Immature natural killer cell (primary cell): ENCODE measurements around the gene AQP12B. TPM values are rescaled to one million over a fixed set of nuclear protein-coding genes. Genes with fewer than 3 reads are reported as not detected.
"Not testable (repeated sequence)": the region's sequence is repeated elsewhere in the genome, so short reads cannot be mapped to it uniquely, and the experiment has no call there.

Source experiments
- DNase-seq, 3 donors: peaks; one replicate each; pipeline ENCODE4 v3.0.0; 2022; ENCODE audit warnings: mixed read lengths in 1 of 3
- H3K27ac Mint-ChIP-seq, 6 donors: one replicate each; pipeline ENCODE4 v1.8.0; 2020; ENCODE audit warnings: mixed read lengths in 6 of 6, mild to moderate bottlenecking in 5 of 6, inconsistent platforms in 4 of 6, moderate library complexity in 3 of 6
- H3K27me3 Mint-ChIP-seq, 3 donors: one replicate each; pipeline ENCODE4 v1.8.0; 2020 to 2021; ENCODE audit warnings: low read depth in 3 of 3, mild to moderate bottlenecking in 3 of 3, mixed read lengths in 3 of 3, moderate library complexity in 3 of 3, inconsistent platforms in 1 of 3
- H3K36me3 Mint-ChIP-seq, 3 donors: one replicate each; pipeline ENCODE4 v1.8.0; 2020; ENCODE audit warnings: mixed read lengths in 3 of 3, inconsistent platforms in 2 of 3, mild to moderate bottlenecking in 2 of 3
- H3K4me1 Mint-ChIP-seq, 2 donors: one replicate each; pipeline ENCODE4 v1.8.0; 2020; ENCODE audit warnings: inconsistent platforms in 2 of 2, mild to moderate bottlenecking in 2 of 2, mixed read lengths in 2 of 2, moderate library complexity in 1 of 2
- H3K4me3 Mint-ChIP-seq, 5 donors: one replicate each; pipeline ENCODE4 v1.8.0; 2020; ENCODE audit warnings: mild to moderate bottlenecking in 5 of 5, mixed read lengths in 5 of 5, inconsistent platforms in 3 of 5, moderate library complexity in 3 of 5
- H3K9me3 Mint-ChIP-seq, 6 donors: one replicate each; pipeline ENCODE4 v1.8.0; 2020; ENCODE audit warnings: mild to moderate bottlenecking in 6 of 6, mixed read lengths in 6 of 6, inconsistent platforms in 4 of 6, moderate library complexity in 3 of 6
- polyA plus RNA-seq, 3 donors: library from polyadenylated mRNA; unstranded; fragments of 300-500 nt; fragmentation: Illumina TruSeq; gene quantifications; one replicate each; pipeline ENCODE4 v1.2.3, GENCODE V29; 2021

The AQP12B gene
- polyA plus RNA-seq, 3 donors from 2014 or later: not detected

- H3K9me3 Mint-ChIP-seq, H3K4me1 Mint-ChIP-seq: not testable (repeated sequence)
- DNase-seq: peak in 1 of 3 donors; percentile 67
These were observed 8.1 kb downstream of the AQP12B start for GRCh38 chr2:240674461-240675184.

GRCh38 chr2:240672701-240673190 lies 9.9 kb downstream of the AQP12B start:
- Mint-ChIP-seq H3K27me3 (peaks cover 7 to 10% (median 8%) of the 10 kb centered on the region in 3 donors), H3K9me3 (no peaks in the 10 kb centered on the region), H3K4me1 (peaks cover 0 to 3% of the 10 kb centered on the region in 2 donors), H3K4me3 (no peak overlapping the region), H3K36me3 (no peaks in the 10 kb centered on the region), H3K27ac (no peak overlapping the region)
- peak in 1 of 3 donors; percentile 9 for DNase-seq

More at GRCh38 chr2:240674461-240675184, 8.1 kb downstream of the AQP12B start:
- H3K27me3 Mint-ChIP-seq, H3K36me3 Mint-ChIP-seq: not testable (repeated sequence)
- Mint-ChIP-seq H3K27ac (peak overlapping the region in 1 of 6 donors; percentile 2), H3K4me3 (peak overlapping the region in 4 of 5 donors; percentile 15 to 56 (median 30))

DNA sequence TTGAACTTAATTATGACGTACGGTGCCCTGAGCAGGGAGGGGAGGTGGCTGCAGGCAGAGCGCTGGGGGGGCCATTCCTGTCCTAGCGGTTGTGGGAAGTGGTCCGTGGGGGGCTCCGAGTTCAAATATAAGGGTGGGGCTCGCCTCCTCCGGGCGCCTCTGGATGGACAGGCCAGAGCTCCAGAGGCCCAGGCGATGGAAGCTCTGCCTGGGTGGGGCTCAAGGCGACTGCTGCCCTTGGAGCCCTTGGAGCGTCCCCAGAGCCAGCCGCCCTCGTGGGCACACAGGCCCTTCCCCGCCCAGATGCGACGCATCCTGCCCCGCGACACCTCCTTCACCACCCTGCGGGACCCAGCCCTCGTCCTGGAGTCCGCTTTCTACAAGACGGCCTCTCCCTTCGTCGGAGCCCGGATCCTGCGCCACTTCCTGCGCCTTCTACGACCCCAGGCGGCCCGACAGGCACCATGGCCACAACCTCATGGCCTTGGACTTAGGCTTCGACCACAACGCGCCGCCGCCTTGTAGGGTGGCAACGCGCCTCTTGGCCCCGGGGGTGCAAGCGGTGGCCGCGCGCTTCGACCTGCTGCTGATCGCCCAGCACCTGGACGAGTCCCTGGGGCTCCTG lies 10.5 kb downstream of the AQP12B start:
- Mint-ChIP-seq H3K27me3 (peaks cover 7 to 11% (median 8%) of the 10 kb centered on the region in 3 donors), H3K4me1 (peaks cover 0 to 3% of the 10 kb centered on the region in 2 donors), H3K4me3 (no peak overlapping the region), H3K9me3 (no peaks in the 10 kb centered on the region), H3K36me3 (no peaks in the 10 kb centered on the region), H3K27ac (no peak overlapping the region)
- no peak for DNase-seq

GRCh38 chr2:240670950-240671349 lies 11.7 kb downstream of the AQP12B start:
- Mint-ChIP-seq H3K27me3 (peaks cover 12 to 14% (median 14%) of the 10 kb centered on the region in 3 donors), H3K9me3 (peaks cover 0 to 4% (median 0%) of the 10 kb centered on the region in 6 donors)

GRCh38 chr2:240670402-240670801 lies 12.3 kb downstream of the AQP12B start:
- Mint-ChIP-seq H3K9me3 (peaks cover 0 to 4% (median under 1%) of the 10 kb centered on the region in 6 donors), H3K27ac (peak overlapping the region in 1 of 6 donors; percentile 9), H3K36me3 (no peaks in the 10 kb centered on the region), H3K27me3 (peaks cover 14 to 16% (median 14%) of the 10 kb centered on the region in 3 donors), H3K4me3 (no peak overlapping the region), H3K4me1 (peaks cover 0 to 3% of the 10 kb centered on the region in 2 donors)
- DNase-seq: no peak

More at GRCh38 chr2:240670950-240671349, 11.7 kb downstream of the AQP12B start:
- Mint-ChIP-seq H3K36me3 (no peaks in the 10 kb centered on the region), H3K4me3 (no peak overlapping the region), H3K27ac (peak overlapping the region in 1 of 6 donors; percentile 9), H3K4me1 (peaks cover 0 to 3% of the 10 kb centered on the region in 2 donors)
- DNase-seq: no peak

DNA sequence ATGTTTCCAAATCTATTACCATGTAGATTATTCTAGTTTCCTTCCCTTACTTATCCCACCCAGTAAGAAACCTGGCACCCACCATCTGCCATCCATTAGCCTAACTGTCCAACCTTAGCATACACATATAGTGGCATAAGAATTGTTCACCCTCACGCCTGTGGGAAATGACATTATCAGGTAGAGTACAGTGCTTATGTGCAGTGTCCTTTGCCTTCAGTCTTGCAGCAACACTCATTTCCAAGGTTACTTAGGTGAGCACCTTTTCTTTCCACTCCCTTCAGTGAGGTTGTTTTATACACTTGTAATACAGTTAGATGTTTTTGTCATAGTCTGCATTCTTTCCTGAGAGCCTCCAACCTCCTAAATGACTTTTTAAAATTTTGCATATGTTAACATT lies 18.1 kb downstream of the AQP12B start:
- peaks cover 4 to 8% (median 4%) of the 10 kb centered on the region in 3 donors for H3K36me3 Mint-ChIP-seq
- peaks cover 12 to 16% (median 14%) of the 10 kb centered on the region in 3 donors for H3K27me3 Mint-ChIP-seq
- H3K4me1 Mint-ChIP-seq: no peaks in the 10 kb centered on the region
- peaks cover 6 to 13% (median 9%) of the 10 kb centered on the region in 6 donors for H3K9me3 Mint-ChIP-seq
- no peak overlapping the region for H3K27ac Mint-ChIP-seq
- no peak overlapping the region for H3K4me3 Mint-ChIP-seq
- no peak for DNase-seq

DNA sequence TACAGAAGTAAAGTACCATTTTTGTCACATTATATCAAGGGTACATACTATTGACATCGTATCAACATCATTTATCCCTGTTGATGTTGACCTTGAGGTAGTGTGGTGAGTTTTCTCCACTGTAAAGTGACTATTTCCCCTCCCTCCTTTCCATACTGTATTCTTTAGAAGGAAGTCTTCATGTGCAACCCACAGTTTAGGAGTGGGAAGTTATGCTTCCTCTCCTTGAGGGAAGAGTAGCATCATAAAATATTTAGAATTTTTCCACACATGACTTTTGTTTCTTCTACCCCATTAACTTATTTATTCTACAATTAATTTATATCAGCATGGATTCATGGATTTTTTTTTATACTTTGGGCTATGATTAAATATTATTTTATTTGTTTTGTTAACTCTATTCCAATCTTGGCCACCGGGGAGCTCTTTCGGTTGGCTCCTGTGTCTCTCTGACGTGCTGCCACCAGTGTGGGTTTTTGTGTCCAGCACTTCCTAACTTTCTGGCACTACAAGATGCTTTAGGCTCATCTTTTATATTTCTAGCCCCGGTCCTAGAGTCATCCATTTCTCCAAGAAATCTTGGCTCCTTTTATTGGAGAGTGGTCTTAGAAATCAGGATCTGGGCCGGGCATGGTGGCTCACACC lies 19.0 kb downstream of the AQP12B start:
- peaks cover 6 to 13% (median 9%) of the 10 kb centered on the region in 6 donors for H3K9me3 Mint-ChIP-seq
- no peak overlapping the region for H3K4me3 Mint-ChIP-seq
- DNase-seq: no peak
- H3K27me3 Mint-ChIP-seq: peaks cover 12 to 16% (median 12%) of the 10 kb centered on the region in 3 donors
- peaks cover 4 to 8% (median 4%) of the 10 kb centered on the region in 3 donors for H3K36me3 Mint-ChIP-seq
- no peaks in the 10 kb centered on the region for H3K4me1 Mint-ChIP-seq
- H3K27ac Mint-ChIP-seq: no peak overlapping the region

DNA sequence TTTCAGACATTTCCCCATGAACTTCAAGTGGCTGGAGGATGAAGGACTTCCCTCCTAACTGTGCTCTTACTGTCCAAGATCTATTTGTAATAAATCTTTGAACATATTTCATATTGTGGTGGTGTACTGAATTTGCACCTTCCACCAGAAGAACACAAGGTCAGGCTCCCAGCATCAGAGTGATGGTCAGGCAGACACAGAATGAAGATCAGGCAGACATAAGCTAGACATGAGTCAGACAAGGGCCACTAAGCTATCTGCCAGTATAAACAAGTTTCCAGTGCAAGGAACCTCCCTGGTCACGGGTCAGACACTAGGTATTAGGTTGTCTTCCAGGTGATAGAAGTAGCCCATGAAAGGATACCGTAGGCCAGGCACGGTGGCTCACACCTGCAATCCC lies 20.0 kb downstream of the AQP12B start:
- no peak overlapping the region for H3K27ac Mint-ChIP-seq
- peaks cover 6 to 13% (median 9%) of the 10 kb centered on the region in 6 donors for H3K9me3 Mint-ChIP-seq
- no peak overlapping the region for H3K4me3 Mint-ChIP-seq
- no peaks in the 10 kb centered on the region for H3K4me1 Mint-ChIP-seq
- H3K27me3 Mint-ChIP-seq: peaks cover 8 to 16% (median 12%) of the 10 kb centered on the region in 3 donors
- no peak for DNase-seq
- H3K36me3 Mint-ChIP-seq: peaks cover 4 to 8% (median 4%) of the 10 kb centered on the region in 3 donors

DNA sequence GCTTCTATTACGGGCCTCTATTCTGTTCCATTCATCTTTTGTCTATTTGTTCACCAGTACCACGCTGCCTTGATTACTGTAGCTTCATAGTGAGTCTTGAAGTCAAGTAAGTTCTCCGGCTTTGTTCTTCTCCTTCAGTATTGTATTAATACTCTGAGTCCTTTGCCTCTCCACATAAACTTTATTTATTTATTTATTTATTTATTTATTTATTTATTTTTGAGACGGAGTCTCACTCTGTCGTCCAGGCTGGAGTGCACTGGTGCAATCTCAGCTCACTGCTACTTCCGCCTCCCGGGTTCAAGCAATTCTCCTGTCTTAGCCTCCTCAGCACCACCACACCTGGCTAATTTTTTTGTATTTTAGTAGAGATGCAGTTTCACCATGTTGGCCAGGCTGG lies 22.8 kb downstream of the AQP12B start:
- not testable (repeated sequence) for H3K9me3 Mint-ChIP-seq, DNase-seq, H3K27ac Mint-ChIP-seq, H3K4me3 Mint-ChIP-seq, H3K36me3 Mint-ChIP-seq
- Mint-ChIP-seq H3K27me3 (peaks cover 4 to 12% (median 8%) of the 10 kb centered on the region in 3 donors), H3K4me1 (peaks cover 18 to 19% of the 10 kb centered on the region in 2 donors)

DNA sequence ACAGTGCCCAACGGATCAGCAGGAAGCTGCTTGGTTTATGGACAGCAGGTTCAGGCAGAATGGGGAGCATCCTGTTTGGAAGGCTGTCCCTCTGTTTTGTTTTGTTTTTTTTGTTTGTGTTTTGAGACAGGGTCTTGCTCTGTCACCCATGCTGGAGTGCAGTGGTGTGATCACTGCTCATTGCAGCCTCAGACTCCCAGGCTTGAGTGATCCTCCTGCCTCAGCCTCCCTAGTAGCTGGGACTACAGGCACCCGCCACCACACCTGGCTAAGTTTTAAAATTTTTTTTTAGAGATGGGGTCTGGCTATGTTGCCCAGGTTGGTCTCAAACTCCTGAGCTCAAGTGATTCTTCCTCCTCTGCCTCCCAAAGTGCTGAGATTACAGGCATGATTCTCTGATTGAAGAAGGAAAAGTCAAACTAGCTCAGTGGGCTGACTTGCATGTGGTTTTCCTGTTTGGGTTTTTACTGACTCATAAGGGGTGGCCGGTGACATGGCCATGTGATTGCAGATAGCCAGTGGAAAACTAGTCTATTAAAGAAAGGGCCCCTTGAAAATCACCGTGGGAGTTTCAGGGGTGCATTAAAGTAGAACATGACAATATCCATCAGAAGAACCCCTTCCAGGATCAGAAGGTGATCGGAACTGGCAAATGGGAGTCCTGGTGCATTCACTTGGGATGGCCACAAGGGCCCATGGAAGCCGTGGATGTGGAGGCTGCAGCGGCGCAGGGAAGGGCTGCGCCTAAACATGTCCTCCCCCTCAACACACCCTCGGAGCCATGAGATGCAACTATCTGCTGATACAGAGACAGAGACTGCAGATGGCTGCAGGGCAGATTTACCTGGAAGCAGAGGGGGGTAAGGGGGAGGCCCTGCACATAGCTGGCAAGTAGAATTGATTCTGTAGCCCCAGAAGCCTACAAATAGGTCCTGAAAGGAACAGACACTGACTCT lies 26.5 kb downstream of the AQP12B start:
- Mint-ChIP-seq H3K9me3 (peaks cover 0 to 2% (median 0%) of the 10 kb centered on the region in 6 donors), H3K36me3 (peaks cover 0 to 4% (median 0%) of the 10 kb centered on the region in 3 donors), H3K4me3 (peak overlapping the region; percentile 27 to 63 (median 55)), H3K27me3 (peaks cover 0 to 15% (median 3%) of the 10 kb centered on the region in 3 donors), H3K27ac (peak overlapping the region in 4 of 6 donors; percentile 4 to 46 (median 28)), H3K4me1 (peaks cover 23 to 24% of the 10 kb centered on the region in 2 donors)
- DNase-seq: peak; percentile 56 to 66 (median 58)

DNA sequence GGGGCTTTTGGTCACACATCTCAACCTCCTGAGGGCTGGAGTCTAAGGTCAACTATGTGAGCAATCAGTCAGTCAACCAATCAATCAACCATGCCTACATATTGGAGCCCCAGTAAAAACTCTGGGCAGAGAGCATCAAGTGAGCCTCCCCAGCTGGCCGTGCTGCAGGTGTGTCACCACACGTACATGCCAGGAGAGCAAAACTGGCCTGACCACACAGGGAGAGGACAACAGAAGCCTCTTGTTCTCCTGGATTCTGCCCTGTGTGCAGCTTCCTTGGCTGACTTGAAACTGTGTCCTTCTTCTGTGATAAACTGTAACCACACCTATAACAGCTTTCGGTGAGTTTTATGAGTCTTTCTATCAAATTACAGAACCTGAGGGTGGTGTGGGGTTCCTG lies 31.5 kb downstream of the AQP12B start:
- Mint-ChIP-seq H3K9me3 (peaks cover 0 to 2% (median 0%) of the 10 kb centered on the region in 6 donors), H3K36me3 (peaks cover 0 to 4% (median 0%) of the 10 kb centered on the region in 3 donors), H3K27ac (no peak overlapping the region), H3K4me1 (peaks cover 18 to 19% of the 10 kb centered on the region in 2 donors), H3K27me3 (peaks cover 2 to 14% (median 7%) of the 10 kb centered on the region in 3 donors), H3K4me3 (no peak overlapping the region)
- no peak for DNase-seq

DNA sequence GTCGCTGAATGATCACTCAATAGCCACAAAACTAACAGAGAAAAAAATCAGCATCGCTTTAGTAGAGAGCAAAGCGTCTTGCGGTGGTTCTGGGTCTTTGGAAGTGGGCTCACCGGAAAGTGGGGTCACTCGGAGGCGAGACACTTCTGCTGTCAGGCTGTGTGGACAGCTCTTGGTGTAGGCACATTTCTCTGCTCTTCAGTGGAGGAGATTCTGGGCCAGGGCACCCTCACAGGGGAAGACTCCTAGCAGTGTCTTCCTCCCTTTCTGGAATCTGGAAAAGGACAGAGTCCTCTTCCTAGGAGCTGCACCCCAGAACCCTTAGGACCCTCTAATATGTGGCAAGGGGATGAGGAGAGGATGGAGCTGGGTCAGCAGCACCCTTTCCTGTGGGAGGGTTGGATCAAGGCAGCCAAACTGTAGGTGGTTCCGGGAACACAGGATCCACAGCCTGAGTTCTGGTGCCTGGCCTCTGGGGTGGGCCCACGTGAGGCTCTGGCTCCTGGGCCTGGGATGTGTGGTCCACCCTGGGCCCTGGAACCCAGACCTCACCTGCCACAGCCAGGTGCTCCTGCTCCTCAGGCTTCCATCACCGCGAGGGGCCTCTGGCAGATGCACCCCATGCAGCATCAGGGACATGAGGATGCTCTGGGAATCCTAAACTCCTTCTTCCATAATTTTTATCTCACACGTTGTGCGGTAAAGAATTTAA lies 32.3 kb downstream of the AQP12B start:
- Mint-ChIP-seq H3K9me3 (peaks cover 0 to 2% (median 0%) of the 10 kb centered on the region in 6 donors), H3K4me1 (peaks cover 10 to 14% of the 10 kb centered on the region in 2 donors), H3K27ac (no peak overlapping the region), H3K36me3 (peaks cover 0 to 4% (median 0%) of the 10 kb centered on the region in 3 donors), H3K4me3 (no peak overlapping the region), H3K27me3 (peaks cover 2 to 12% (median 7%) of the 10 kb centered on the region in 3 donors)
- DNase-seq: no peak
